ENCODE measurements around the gene PALLD.

PALLD gene

DNA sequence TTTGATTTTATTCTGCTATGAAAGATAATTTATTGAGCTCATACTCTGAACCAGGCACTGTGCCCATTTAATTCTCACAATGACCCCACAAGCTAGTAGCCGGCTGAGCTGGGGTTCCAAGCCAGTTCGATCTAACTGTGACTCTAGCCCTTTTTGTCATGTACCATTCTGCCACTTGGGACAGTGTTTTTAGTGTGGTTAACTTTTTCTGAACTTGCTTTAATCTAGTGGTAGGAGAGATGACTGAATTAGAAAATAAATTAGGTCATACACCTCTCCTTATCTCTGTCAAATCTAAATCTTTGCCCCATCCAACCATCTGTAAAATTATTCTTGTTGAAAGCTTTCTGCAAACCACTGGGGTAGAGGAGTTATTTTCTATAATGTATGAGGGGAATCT, 377.2 kb downstream of the PALLD start:
- Histone ChIP-seq H3K27ac (ENCODE audit: extremely low read depth, low read depth, low read length) (no peak overlapping the region), H3K36me3 (ENCODE audit: control insufficient read depth in 2 of 2, insufficient read depth in 1 of 2, low read length in 2 of 2) (peaks cover 0 to 21% of the 10 kb centered on the region in 2 experiments; a peak in 1 of 3 replicates), H3K4me1 (ENCODE audit: control insufficient read depth, insufficient read depth, low read length) (no peaks in the 10 kb centered on the region), H3K9me3 (ENCODE audit: control insufficient read depth, insufficient read depth, low read depth, low read length) (no peaks in the 10 kb centered on the region), H3K4me3 (ENCODE audit: low read depth, low read length) (no peak overlapping the region)
- POLR2A ChIA-PET, result no interaction called here
- CTCF ChIA-PET, result interaction anchor here (0.8 kb wide), 1 partner anchor 48 kb away, joined by 3 read pairs; no protein-coding TSS in a partner anchor
- TF ChIP-seq, protein P1, sequence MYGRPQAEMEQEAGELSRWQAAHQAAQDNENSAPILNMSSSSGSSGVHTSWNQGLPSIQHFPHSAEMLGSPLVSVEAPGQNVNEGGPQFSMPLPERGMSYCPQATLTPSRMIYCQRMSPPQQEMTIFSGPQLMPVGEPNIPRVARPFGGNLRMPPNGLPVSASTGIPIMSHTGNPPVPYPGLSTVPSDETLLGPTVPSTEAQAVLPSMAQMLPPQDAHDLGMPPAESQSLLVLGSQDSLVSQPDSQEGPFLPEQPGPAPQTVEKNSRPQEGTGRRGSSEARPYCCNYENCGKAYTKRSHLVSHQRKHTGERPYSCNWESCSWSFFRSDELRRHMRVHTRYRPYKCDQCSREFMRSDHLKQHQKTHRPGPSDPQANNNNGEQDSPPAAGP (tag by site-specific recombination; IDR thresholded peaks at IDR 0.05), result no peak
- TF ChIP-seq ZNF350 (tag by site-specific recombination; IDR thresholded peaks at IDR 0.05) (no peak), ZNF239 (tag by site-specific recombination; IDR thresholded peaks at IDR 0.05) (no peak), ZSCAN23 (tag by site-specific recombination; IDR thresholded peaks at IDR 0.05) (no peak), ZNF529 (tag by site-specific recombination; IDR thresholded peaks at IDR 0.05; ENCODE audit: insufficient replicate concordance) (no peak), KLF7 (tag by site-specific recombination; IDR thresholded peaks at IDR 0.05; ENCODE audit: borderline replicate concordance) (no peak), ZNF398 (tag by site-specific recombination; IDR thresholded peaks at IDR 0.05) (no peak), ZNF701 (tag by site-specific recombination; IDR thresholded peaks at IDR 0.05) (no peak), ZSCAN5A (tag by site-specific recombination; IDR thresholded peaks at IDR 0.05) (no peak), ZBTB1 (tag by site-specific recombination; IDR thresholded peaks at IDR 0.05) (no peak), ZFP69B (tag by site-specific recombination; IDR thresholded peaks at IDR 0.05) (no peak), RBAK (tag by site-specific recombination; IDR thresholded peaks at IDR 0.05) (no peak), ZNF610 (tag by site-specific recombination; IDR thresholded peaks at IDR 0.05; ENCODE audit: borderline replicate concordance) (no peak), ZNF341 (tag by site-specific recombination; IDR thresholded peaks at IDR 0.05; ENCODE audit: low read depth) (no peak), ZSCAN16 (tag by site-specific recombination; IDR thresholded peaks at IDR 0.05) (no peak)
- TF ChIP-seq, protein P2, sequence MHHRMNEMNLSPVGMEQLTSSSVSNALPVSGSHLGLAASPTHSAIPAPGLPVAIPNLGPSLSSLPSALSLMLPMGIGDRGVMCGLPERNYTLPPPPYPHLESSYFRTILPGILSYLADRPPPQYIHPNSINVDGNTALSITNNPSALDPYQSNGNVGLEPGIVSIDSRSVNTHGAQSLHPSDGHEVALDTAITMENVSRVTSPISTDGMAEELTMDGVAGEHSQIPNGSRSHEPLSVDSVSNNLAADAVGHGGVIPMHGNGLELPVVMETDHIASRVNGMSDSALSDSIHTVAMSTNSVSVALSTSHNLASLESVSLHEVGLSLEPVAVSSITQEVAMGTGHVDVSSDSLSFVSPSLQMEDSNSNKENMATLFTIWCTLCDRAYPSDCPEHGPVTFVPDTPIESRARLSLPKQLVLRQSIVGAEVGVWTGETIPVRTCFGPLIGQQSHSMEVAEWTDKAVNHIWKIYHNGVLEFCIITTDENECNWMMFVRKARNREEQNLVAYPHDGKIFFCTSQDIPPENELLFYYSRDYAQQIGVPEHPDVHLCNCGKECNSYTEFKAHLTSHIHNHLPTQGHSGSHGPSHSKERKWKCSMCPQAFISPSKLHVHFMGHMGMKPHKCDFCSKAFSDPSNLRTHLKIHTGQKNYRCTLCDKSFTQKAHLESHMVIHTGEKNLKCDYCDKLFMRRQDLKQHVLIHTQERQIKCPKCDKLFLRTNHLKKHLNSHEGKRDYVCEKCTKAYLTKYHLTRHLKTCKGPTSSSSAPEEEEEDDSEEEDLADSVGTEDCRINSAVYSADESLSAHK (tag by site-specific recombination; IDR thresholded peaks at IDR 0.05), result no peak

DNA sequence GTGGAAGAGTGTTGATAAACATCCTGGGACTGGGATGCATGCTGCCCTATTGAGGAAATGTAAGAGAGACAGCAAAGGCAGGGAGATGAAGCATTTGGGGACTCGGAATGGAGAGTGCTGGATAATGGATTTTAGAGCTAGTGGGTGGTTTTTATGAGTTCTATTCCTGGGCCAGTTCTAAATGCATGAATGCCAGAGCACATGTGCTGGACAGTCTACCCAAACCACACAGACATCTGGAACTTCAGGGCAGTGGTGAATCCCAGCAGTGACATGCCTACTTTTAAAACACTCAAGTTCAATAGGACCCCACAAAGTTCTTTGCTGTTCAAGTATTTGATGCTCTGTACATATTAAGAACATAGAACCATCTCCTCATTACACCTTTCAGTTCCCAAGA, 379.3 kb downstream of the PALLD start:
- Histone ChIP-seq H3K9me3 (ENCODE audit: control insufficient read depth, insufficient read depth, low read depth, low read length) (no peaks in the 10 kb centered on the region), H3K4me1 (ENCODE audit: control insufficient read depth, insufficient read depth, low read length) (no peaks in the 10 kb centered on the region), H3K36me3 (ENCODE audit: control insufficient read depth in 2 of 2, insufficient read depth in 1 of 2, low read length in 2 of 2) (peaks cover 0 to 22% of the 10 kb centered on the region in 2 experiments; a peak in 2 of 3 replicates), H3K27ac (ENCODE audit: extremely low read depth, low read depth, low read length) (no peak overlapping the region), H3K4me3 (ENCODE audit: low read depth, low read length) (no peak overlapping the region)
- POLR2A ChIA-PET, result no interaction called here
- CTCF ChIA-PET, result interaction anchor here (0.6 kb wide), 1 partner anchor 134 kb away, joined by 3 read pairs; the partner anchor contains the start of gene CBR4
- TF ChIP-seq ZNF24 (tag by site-specific recombination; IDR thresholded peaks at IDR 0.05) (no peak), BCL6B (tag by site-specific recombination; IDR thresholded peaks at IDR 0.05) (no peak), SP2 (tag by site-specific recombination; IDR thresholded peaks at IDR 0.05) (no peak), TSHZ1 (tag by site-specific recombination; IDR thresholded peaks at IDR 0.05; ENCODE audit: borderline replicate concordance) (no peak), ZNF768 (tag by site-specific recombination; IDR thresholded peaks at IDR 0.05) (no peak), GLI2 (tag by site-specific recombination; IDR thresholded peaks at IDR 0.05; ENCODE audit: borderline replicate concordance, low read depth) (no peak), SP3 (tag by site-specific recombination; IDR thresholded peaks at IDR 0.05) (no peak), ZNF670 (tag by site-specific recombination; IDR thresholded peaks at IDR 0.05; ENCODE audit: low read depth) (no peak), ZNF157 (tag by site-specific recombination; IDR thresholded peaks at IDR 0.05) (no peak)

All from HEK293 (cell line).